ENCODE results near the gene TATDN3.

The TATDN3 gene

GRCh38 chr1:212819726-212820125 is 28.0 kb downstream of the TATDN3 start:
- no peak overlapping the region for H3K27ac ChIP-seq (ENCODE audit: low read length)
- no peaks in the 10 kb centered on the region for H3K9me2 ChIP-seq (replicated peaks; ENCODE audit: insufficient read depth, low read length)
- no peak overlapping the region for H3K9ac ChIP-seq (ENCODE audit: low read length)
- H3K79me2 ChIP-seq (ENCODE audit: low read length): no peaks in the 10 kb centered on the region
- no peak overlapping the region for H3K4me3 ChIP-seq (ENCODE audit: low read length)
- no peak for TF ChIP-seq CTCF (IDR thresholded peaks at IDR 0.05; ENCODE audit: low read length)
- no peak for TF ChIP-seq EZH2phosphoT487 (IDR thresholded peaks at IDR 0.05; ENCODE audit: low read length)
- no peak for TF ChIP-seq EZH2 (optimal IDR thresholded peaks at IDR 0.05; ENCODE audit: low read depth, low read length)
- H3K36me3 ChIP-seq (replicated peaks; ENCODE audit: insufficient read depth, low read length): no peaks in the 10 kb centered on the region
- no peak overlapping the region for H2AFZ ChIP-seq (ENCODE audit: low read length)
- H3K27me3 ChIP-seq (replicated peaks; ENCODE audit: insufficient read depth, low read length): no peaks in the 10 kb centered on the region
- no peaks in the 10 kb centered on the region for H3K9me3 ChIP-seq (replicated peaks; ENCODE audit: insufficient read depth, low read length)
- H3K4me1 ChIP-seq (ENCODE audit: low read length): no peaks in the 10 kb centered on the region
- no peak for DNase-seq
- H3K4me2 ChIP-seq (ENCODE audit: low read depth, low read length): no peak overlapping the region
- H4K20me1 ChIP-seq (ENCODE audit: insufficient read depth, low read length): no peaks in the 10 kb centered on the region
- no peaks in the 10 kb centered on the region for H3F3A ChIP-seq (ENCODE audit: insufficient read depth, low read length)

GRCh38 chr1:212820969-212821368 is 29.3 kb downstream of the TATDN3 start:
- Histone ChIP-seq H3K36me3 (replicated peaks; ENCODE audit: insufficient read depth, low read length) (no peaks in the 10 kb centered on the region), H3K4me2 (ENCODE audit: low read depth, low read length) (no peak overlapping the region), H3K9me2 (replicated peaks; ENCODE audit: insufficient read depth, low read length) (no peaks in the 10 kb centered on the region), H3K79me2 (ENCODE audit: low read length) (no peaks in the 10 kb centered on the region), H3K27me3 (replicated peaks; ENCODE audit: insufficient read depth, low read length) (no peaks in the 10 kb centered on the region), H4K20me1 (ENCODE audit: insufficient read depth, low read length) (no peaks in the 10 kb centered on the region), H3K4me1 (ENCODE audit: low read length) (no peaks in the 10 kb centered on the region), H3K9ac (ENCODE audit: low read length) (no peak overlapping the region), H3K27ac (ENCODE audit: low read length) (no peak overlapping the region), H3K9me3 (replicated peaks; ENCODE audit: insufficient read depth, low read length) (no peaks in the 10 kb centered on the region), H3F3A (ENCODE audit: insufficient read depth, low read length) (no peaks in the 10 kb centered on the region), H3K4me3 (ENCODE audit: low read length) (no peak overlapping the region), H2AFZ (ENCODE audit: low read length) (no peak overlapping the region)
- TF ChIP-seq EZH2phosphoT487 (IDR thresholded peaks at IDR 0.05; ENCODE audit: low read length) (no peak), EZH2 (optimal IDR thresholded peaks at IDR 0.05; ENCODE audit: low read depth, low read length) (no peak), CTCF (IDR thresholded peaks at IDR 0.05; ENCODE audit: low read length) (no peak)
- no peak for DNase-seq

GRCh38 chr1:212822956-212823355 is 31.3 kb downstream of the TATDN3 start:
- Histone ChIP-seq H3F3A (ENCODE audit: insufficient read depth, low read length) (no peaks in the 10 kb centered on the region), H3K4me3 (ENCODE audit: low read length) (no peak overlapping the region), H3K4me2 (ENCODE audit: low read depth, low read length) (no peak overlapping the region), H4K20me1 (ENCODE audit: insufficient read depth, low read length) (no peaks in the 10 kb centered on the region), H3K27ac (ENCODE audit: low read length) (no peak overlapping the region), H3K9me2 (replicated peaks; ENCODE audit: insufficient read depth, low read length) (no peaks in the 10 kb centered on the region), H3K27me3 (replicated peaks; ENCODE audit: insufficient read depth, low read length) (no peaks in the 10 kb centered on the region), H3K9ac (ENCODE audit: low read length) (no peak overlapping the region), H3K36me3 (replicated peaks; ENCODE audit: insufficient read depth, low read length) (no peaks in the 10 kb centered on the region), H3K4me1 (ENCODE audit: low read length) (no peaks in the 10 kb centered on the region), H2AFZ (ENCODE audit: low read length) (no peak overlapping the region), H3K79me2 (ENCODE audit: low read length) (no peaks in the 10 kb centered on the region), H3K9me3 (replicated peaks; ENCODE audit: insufficient read depth, low read length) (no peaks in the 10 kb centered on the region)
- no peak for DNase-seq
- TF ChIP-seq CTCF (IDR thresholded peaks at IDR 0.05; ENCODE audit: low read length): no peak
- no peak for TF ChIP-seq EZH2phosphoT487 (IDR thresholded peaks at IDR 0.05; ENCODE audit: low read length)
- no peak for TF ChIP-seq EZH2 (optimal IDR thresholded peaks at IDR 0.05; ENCODE audit: low read depth, low read length)

Data from MM.1S (cell line).